HepG2 (cell line): ENCODE data around the gene ARL4D. TPM values are rescaled to one million over a fixed set of nuclear protein-coding genes. Genes with fewer than 3 reads are reported as not detected.

Experiments
- GATAD1 ChIP-seq: IDR thresholded peaks from 2 replicates; pipeline ENCODE4 v1.6.1; 2016; ENCODE audit warnings: missing genetic modification reagents, missing compliant biosample characterization
- HMGA1 ChIP-seq: sonication (generic); formaldehyde crosslinking; conservative IDR thresholded peaks from 2 replicates; pipeline ENCODE4 v1.4.0; 2020; ENCODE audit warnings: missing genetic modification reagents
- HNRNPH1 ChIP-seq: fragments of 200-400 bp; formaldehyde crosslinking; optimal IDR thresholded peaks from 2 replicates; pipeline ENCODE3; 2017; ENCODE audit warnings: mild to moderate bottlenecking, low read depth, low read length
- KDM2A ChIP-seq: sonication (generic); formaldehyde crosslinking; IDR thresholded peaks from 2 replicates; pipeline ENCODE4 v1.4.0; 2020; ENCODE audit warnings: low read depth, missing genetic modification reagents, borderline replicate concordance
- MYC ChIP-seq: sonication (generic); formaldehyde crosslinking; IDR thresholded peaks from 2 replicates; pipeline ENCODE4 v1.9.0; 2021; ENCODE audit warnings: missing genetic modification reagents, borderline replicate concordance
- NR2F6 ChIP-seq, 2 experiments: IDR thresholded peaks; 2 replicates each; pipeline ENCODE4 v1.6.1; 2016; ENCODE audit warnings: antibody characterized with exemption in 1 of 2, mild to moderate bottlenecking in 1 of 2
- PAF1 ChIP-seq: IDR thresholded peaks from 2 replicates; pipeline ENCODE4 v1.6.1; 2016; ENCODE audit warnings: missing genetic modification reagents, missing compliant biosample characterization
- PAX8 ChIP-seq: sonication (generic); formaldehyde crosslinking; IDR thresholded peaks from 2 replicates; pipeline ENCODE4 v1.8.0; 2022; ENCODE audit warnings: mild to moderate bottlenecking, missing genetic modification reagents, borderline replicate concordance
- PRPF4 ChIP-seq: fragments of 200-400 bp; formaldehyde crosslinking; IDR thresholded peaks from 2 replicates; pipeline ENCODE4 v1.6.1; 2016; ENCODE audit warnings: low read length, low read depth; ENCODE audit not compliant: poor library complexity, severe bottlenecking
- REPIN1 ChIP-seq: sonication (generic); formaldehyde crosslinking; IDR thresholded peaks from 2 replicates; pipeline ENCODE4 v1.8.0; 2022; ENCODE audit warnings: missing genetic modification reagents, low read depth, mild to moderate bottlenecking, borderline replicate concordance
- SAFB2 ChIP-seq: sonication (generic); formaldehyde crosslinking; IDR thresholded peaks from 2 replicates; pipeline ENCODE4 v1.5.1; 2020; ENCODE audit warnings: missing genetic modification reagents, low read depth, mild to moderate bottlenecking, borderline replicate concordance
- TGIF2 ChIP-seq: IDR thresholded peaks from 2 replicates; pipeline ENCODE4 v1.6.1; 2016; ENCODE audit warnings: control low read depth, missing compliant biosample characterization
- ZBTB21 ChIP-seq: sonication (generic); formaldehyde crosslinking; IDR thresholded peaks from 2 replicates; pipeline ENCODE4 v1.4.0; 2020; ENCODE audit warnings: missing genetic modification reagents
- ZNF274 ChIP-seq: sonication (generic); formaldehyde crosslinking; IDR thresholded peaks from 2 replicates; pipeline ENCODE4 v1.5.1; 2020; ENCODE audit warnings: mild to moderate bottlenecking, missing genetic modification reagents
- ZNF674 ChIP-seq: sonication (generic); formaldehyde crosslinking; IDR thresholded peaks from 2 replicates; pipeline ENCODE4 v1.5.0; 2020; ENCODE audit warnings: low read depth, mild to moderate bottlenecking, missing genetic modification reagents
- polyA plus RNA-seq, 8 experiments: library from polyadenylated mRNA; depleted of rRNA in 3 of 8; stranded (reverse) in 7 of 8; unstranded in 1 of 8; fragments of >200 nt; fragmentation: Illumina TruSeq in 4 of 8; extraction: Trizol in 4 of 8; gene quantifications; 2 replicates each; pipeline versions ENCODE4 v1.2.1 to v1.2.3, GENCODE V29; 2011 to 2016; ENCODE audit warnings: low read depth in 4 of 8, missing spikeins in 1 of 8, mixed read lengths in 1 of 8; ENCODE audit not compliant: insufficient read depth in 1 of 8
- total RNA-seq, 5 experiments: library from RNA; depleted of rRNA; stranded (reverse); fragments of >200 nt; fragmentation: Illumina TruSeq; extraction: Trizol; gene quantifications; 2 replicates each; pipeline ENCODE4 v1.2.3, GENCODE V29; 2016; ENCODE audit warnings: low read depth in 1 of 5
- TF ChIP-seq, protein P1 (sequence below): sonication (generic); formaldehyde crosslinking; IDR thresholded peaks from 2 replicates; pipeline ENCODE4 v1.5.1; 2020; ENCODE audit warnings: mild to moderate bottlenecking, missing genetic modification reagents, borderline replicate concordance
- TF ChIP-seq, protein P2 (sequence below): IDR thresholded peaks from 2 replicates; pipeline ENCODE4 v1.6.1; 2012; ENCODE audit warnings: low read depth, low read length, improper control_type of control experiment
- TF ChIP-seq, protein P3 (sequence below): sonication (generic); formaldehyde crosslinking; conservative IDR thresholded peaks from 2 replicates; pipeline ENCODE4 v1.4.0; 2020; ENCODE audit warnings: missing genetic modification reagents
- TF ChIP-seq, protein P4 (sequence below): sonication (generic); formaldehyde crosslinking; IDR thresholded peaks from 2 replicates; pipeline ENCODE4 v1.5.0; 2020; ENCODE audit warnings: missing genetic modification reagents
- TF ChIP-seq, protein P5 (sequence below): sonication (generic); formaldehyde crosslinking; IDR thresholded peaks from 2 replicates; pipeline ENCODE4 v1.4.0; 2020; ENCODE audit warnings: missing genetic modification reagents, mild to moderate bottlenecking, borderline replicate concordance

ARL4D gene
- total and polyA plus RNA-seq, 2 of the 13 experiments (the other 11 are each of a cell fraction or from before 2014, with no cell fraction given): 9.0 to 25.9 TPM

DNA sequence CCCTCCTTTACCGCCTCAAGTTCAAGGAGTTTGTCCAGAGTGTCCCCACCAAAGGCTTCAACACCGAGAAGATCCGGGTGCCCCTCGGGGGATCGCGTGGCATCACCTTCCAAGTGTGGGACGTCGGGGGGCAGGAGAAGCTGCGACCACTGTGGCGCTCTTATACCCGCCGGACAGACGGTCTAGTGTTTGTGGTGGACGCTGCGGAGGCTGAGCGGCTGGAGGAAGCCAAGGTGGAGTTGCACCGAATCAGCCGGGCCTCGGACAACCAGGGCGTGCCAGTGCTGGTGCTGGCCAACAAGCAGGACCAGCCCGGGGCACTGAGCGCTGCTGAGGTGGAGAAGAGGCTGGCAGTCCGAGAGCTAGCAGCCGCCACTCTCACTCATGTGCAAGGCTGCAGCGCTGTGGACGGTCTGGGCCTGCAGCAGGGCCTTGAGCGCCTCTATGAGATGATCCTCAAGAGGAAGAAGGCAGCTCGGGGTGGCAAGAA lies 1.1 kb downstream of the ARL4D start (continued):
- TF ChIP-seq, protein P1, sequence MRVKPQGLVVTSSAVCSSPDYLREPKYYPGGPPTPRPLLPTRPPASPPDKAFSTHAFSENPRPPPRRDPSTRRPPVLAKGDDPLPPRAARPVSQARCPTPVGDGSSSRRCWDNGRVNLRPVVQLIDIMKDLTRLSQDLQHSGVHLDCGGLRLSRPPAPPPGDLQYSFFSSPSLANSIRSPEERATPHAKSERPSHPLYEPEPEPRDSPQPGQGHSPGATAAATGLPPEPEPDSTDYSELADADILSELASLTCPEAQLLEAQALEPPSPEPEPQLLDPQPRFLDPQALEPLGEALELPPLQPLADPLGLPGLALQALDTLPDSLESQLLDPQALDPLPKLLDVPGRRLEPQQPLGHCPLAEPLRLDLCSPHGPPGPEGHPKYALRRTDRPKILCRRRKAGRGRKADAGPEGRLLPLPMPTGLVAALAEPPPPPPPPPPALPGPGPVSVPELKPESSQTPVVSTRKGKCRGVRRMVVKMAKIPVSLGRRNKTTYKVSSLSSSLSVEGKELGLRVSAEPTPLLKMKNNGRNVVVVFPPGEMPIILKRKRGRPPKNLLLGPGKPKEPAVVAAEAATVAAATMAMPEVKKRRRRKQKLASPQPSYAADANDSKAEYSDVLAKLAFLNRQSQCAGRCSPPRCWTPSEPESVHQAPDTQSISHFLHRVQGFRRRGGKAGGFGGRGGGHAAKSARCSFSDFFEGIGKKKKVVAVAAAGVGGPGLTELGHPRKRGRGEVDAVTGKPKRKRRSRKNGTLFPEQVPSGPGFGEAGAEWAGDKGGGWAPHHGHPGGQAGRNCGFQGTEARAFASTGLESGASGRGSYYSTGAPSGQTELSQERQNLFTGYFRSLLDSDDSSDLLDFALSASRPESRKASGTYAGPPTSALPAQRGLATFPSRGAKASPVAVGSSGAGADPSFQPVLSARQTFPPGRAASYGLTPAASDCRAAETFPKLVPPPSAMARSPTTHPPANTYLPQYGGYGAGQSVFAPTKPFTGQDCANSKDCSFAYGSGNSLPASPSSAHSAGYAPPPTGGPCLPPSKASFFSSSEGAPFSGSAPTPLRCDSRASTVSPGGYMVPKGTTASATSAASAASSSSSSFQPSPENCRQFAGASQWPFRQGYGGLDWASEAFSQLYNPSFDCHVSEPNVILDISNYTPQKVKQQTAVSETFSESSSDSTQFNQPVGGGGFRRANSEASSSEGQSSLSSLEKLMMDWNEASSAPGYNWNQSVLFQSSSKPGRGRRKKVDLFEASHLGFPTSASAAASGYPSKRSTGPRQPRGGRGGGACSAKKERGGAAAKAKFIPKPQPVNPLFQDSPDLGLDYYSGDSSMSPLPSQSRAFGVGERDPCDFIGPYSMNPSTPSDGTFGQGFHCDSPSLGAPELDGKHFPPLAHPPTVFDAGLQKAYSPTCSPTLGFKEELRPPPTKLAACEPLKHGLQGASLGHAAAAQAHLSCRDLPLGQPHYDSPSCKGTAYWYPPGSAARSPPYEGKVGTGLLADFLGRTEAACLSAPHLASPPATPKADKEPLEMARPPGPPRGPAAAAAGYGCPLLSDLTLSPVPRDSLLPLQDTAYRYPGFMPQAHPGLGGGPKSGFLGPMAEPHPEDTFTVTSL (CRISPR knock-in tag): no peak
- no peak for TF ChIP-seq SAFB2 (CRISPR knock-in tag)
- no peak for TF ChIP-seq PAX8
- TF ChIP-seq, protein P2, sequence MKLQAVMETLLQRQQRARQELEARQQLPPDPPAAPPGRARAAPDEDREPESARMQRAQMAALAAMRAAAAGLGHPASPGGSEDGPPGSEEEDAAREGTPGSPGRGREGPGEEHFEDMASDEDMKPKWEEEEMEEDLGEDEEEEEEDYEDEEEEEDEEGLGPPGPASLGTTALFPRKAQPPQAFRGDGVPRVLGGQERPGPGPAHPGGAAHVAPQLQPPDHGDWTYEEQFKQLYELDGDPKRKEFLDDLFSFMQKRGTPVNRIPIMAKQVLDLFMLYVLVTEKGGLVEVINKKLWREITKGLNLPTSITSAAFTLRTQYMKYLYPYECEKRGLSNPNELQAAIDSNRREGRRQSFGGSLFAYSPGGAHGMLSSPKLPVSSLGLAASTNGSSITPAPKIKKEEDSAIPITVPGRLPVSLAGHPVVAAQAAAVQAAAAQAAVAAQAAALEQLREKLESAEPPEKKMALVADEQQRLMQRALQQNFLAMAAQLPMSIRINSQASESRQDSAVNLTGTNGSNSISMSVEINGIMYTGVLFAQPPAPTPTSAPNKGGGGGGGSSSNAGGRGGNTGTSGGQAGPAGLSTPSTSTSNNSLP: no peak
- TF ChIP-seq TGIF2 (CRISPR knock-in tag): no peak
- TF ChIP-seq, protein P3, sequence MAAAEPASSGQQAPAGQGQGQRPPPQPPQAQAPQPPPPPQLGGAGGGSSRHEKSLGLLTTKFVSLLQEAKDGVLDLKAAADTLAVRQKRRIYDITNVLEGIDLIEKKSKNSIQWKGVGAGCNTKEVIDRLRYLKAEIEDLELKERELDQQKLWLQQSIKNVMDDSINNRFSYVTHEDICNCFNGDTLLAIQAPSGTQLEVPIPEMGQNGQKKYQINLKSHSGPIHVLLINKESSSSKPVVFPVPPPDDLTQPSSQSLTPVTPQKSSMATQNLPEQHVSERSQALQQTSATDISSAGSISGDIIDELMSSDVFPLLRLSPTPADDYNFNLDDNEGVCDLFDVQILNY (CRISPR knock-in tag): no peak
- TF ChIP-seq PAF1: peak; percentile 77
- TF ChIP-seq NR2F6 (IDR thresholded peaks at IDR 0.05): no peak
- no peak for TF ChIP-seq NR2F6 (CRISPR knock-in tag; IDR thresholded peaks at IDR 0.05)
- no peak for TF ChIP-seq MYC (CRISPR knock-in tag)
- no peak for TF ChIP-seq GATAD1 (CRISPR knock-in tag)
- TF ChIP-seq KDM2A (CRISPR knock-in tag): no peak
- no peak for TF ChIP-seq PRPF4
- no peak for TF ChIP-seq REPIN1 (CRISPR knock-in tag)
- no peak for TF ChIP-seq ZNF274 (CRISPR knock-in tag)
- no peak for TF ChIP-seq ZBTB21 (CRISPR knock-in tag)
- TF ChIP-seq, protein P4, sequence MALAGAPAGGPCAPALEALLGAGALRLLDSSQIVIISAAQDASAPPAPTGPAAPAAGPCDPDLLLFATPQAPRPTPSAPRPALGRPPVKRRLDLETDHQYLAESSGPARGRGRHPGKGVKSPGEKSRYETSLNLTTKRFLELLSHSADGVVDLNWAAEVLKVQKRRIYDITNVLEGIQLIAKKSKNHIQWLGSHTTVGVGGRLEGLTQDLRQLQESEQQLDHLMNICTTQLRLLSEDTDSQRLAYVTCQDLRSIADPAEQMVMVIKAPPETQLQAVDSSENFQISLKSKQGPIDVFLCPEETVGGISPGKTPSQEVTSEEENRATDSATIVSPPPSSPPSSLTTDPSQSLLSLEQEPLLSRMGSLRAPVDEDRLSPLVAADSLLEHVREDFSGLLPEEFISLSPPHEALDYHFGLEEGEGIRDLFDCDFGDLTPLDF: no peak
- no peak for TF ChIP-seq ZNF674
- TF ChIP-seq HNRNPH1: no peak
- TF ChIP-seq HMGA1 (CRISPR knock-in tag): no peak
- TF ChIP-seq, protein P5, sequence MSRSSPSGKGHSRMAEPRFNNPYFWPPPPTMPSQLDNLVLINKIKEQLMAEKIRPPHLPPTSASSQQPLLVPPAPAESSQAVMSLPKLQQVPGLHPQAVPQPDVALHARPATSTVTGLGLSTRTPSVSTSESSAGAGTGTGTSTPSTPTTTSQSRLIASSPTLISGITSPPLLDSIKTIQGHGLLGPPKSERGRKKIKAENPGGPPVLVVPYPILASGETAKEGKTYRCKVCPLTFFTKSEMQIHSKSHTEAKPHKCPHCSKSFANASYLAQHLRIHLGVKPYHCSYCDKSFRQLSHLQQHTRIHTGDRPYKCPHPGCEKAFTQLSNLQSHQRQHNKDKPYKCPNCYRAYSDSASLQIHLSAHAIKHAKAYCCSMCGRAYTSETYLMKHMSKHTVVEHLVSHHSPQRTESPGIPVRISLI (CRISPR knock-in tag): no peak
